Measurements from ENCODE around the gene TLDC2. TPM values are rescaled to one million over a fixed set of nuclear protein-coding genes. Genes with fewer than 3 reads are reported as not detected.
A peak's percentile ranks its signal among the peaks of the same experiment; 100 is the strongest.
"Not testable (repeated sequence)": the region's sequence is repeated elsewhere in the genome, so short reads cannot be mapped to it uniquely, and the experiment has no call there.

Gene TLDC2
- total and polyA plus RNA-seq, 4 experiments from 2014 or later = 0.52 TPM; not detected in 3

DNA sequence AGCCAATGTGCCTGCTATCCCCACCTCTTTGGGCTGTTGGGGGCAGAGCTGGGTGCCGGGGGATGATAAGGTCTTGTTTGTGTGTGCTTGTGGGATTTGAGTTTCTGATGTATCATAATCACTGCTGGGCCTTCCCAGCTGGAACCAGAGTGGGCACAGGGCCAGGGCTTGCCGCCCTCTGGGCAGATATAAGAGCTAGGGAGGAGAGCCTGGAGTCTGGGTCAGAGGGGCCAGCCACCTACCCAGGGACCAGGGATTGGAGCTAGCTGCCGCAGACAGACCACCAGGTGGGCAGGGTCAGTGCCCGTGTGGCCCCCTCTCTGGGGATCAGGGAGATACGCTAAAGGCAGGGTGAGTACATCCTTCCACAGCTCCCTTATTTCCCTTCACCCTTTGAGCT, 3.1 kb upstream of the TLDC2 start:
- no peak for DNase-seq
- no peaks in the 10 kb centered on the region for H3K9me3 Mint-ChIP-seq
- intact Hi-C loops (cut with micrococcal nuclease) = no loop called here
- no peaks in the 10 kb centered on the region for H3K27me3 Mint-ChIP-seq
- POLR2A ChIA-PET (ENCODE audit: partially characterized antibody) = no interaction called here
- H3K36me3 ChIP-seq (ENCODE audit: insufficient read depth, low read length) = no peaks in the 10 kb centered on the region
- H3K36me3 Mint-ChIP-seq = peaks cover 0 to 6% of the 10 kb centered on the region in 2 donors
- no peak overlapping the region for H3K4me3 Mint-ChIP-seq
- H3K4me1 Mint-ChIP-seq = no peaks in the 10 kb centered on the region
- H3K4me3 ChIP-seq (ENCODE audit: low read length in 2 of 2) = no peak overlapping the region
- CTCF ChIA-PET (ENCODE audit: partially characterized antibody) = no interaction called here
- H3K27ac Mint-ChIP-seq = no peak overlapping the region
- no peaks in the 10 kb centered on the region for H3K27me3 ChIP-seq (ENCODE audit: insufficient read depth, low read length)
- H3K9me3 ChIP-seq (ENCODE audit: control insufficient read depth in 1 of 2, low read length in 2 of 2) = no peaks in the 10 kb centered on the region
- no peaks in the 10 kb centered on the region for H3K4me1 ChIP-seq (ENCODE audit: insufficient read depth, low read length)
- no peak overlapping the region for H3K27ac ChIP-seq (ENCODE audit: low read depth, low read length)

DNA sequence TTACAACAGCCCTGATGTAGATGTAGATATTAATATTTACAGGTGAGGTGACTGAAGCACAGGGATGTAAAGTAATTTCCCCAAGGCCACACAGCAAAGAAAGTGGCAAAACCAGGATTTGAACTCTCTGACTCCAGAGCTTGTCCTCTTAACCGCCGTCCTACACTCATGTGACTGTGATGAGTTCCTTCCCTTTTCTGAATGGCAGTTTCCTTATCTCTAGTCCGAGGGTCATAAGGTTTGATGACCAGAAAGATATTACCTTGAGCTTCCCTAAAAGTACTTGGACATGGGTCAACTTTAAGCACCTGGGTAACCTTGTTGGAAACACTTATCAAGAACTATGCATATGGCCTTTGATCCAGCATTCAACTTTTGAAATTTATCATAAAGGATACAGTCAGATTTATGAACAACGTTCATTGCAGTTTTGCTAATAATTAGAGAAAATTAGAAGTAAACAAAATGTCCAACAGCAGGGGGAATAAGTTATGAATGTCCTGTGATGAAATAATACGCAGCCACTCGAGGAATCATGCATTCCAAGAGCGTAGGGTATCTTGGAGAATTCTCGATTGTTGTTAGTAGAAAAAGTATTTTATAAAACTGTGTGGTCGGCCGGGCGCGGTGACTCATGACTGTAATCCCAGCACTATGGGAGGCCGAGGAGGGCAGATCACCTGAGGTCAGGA, 2.3 kb upstream of the TLDC2 start:
- Mint-ChIP-seq H3K4me1 (no peaks in the 10 kb centered on the region), H3K36me3 (peaks cover 0 to 6% of the 10 kb centered on the region in 2 donors), H3K9me3 (no peaks in the 10 kb centered on the region), H3K27me3 (no peaks in the 10 kb centered on the region), H3K27ac (no peak overlapping the region), H3K4me3 (no peak overlapping the region)
- no peaks in the 10 kb centered on the region for H3K27me3 ChIP-seq (ENCODE audit: insufficient read depth, low read length)
- POLR2A ChIA-PET (ENCODE audit: partially characterized antibody) = no interaction called here
- DNase-seq = no peak
- H3K27ac ChIP-seq (ENCODE audit: low read depth, low read length) = no peak overlapping the region
- H3K4me1 ChIP-seq (ENCODE audit: insufficient read depth, low read length) = no peaks in the 10 kb centered on the region
- H3K4me3 ChIP-seq (ENCODE audit: low read length in 2 of 2) = no peak overlapping the region
- H3K9me3 ChIP-seq (ENCODE audit: control insufficient read depth in 1 of 2, low read length in 2 of 2) = no peaks in the 10 kb centered on the region
- H3K36me3 ChIP-seq (ENCODE audit: insufficient read depth, low read length) = no peaks in the 10 kb centered on the region
- intact Hi-C loops (cut with micrococcal nuclease) = no loop called here
- CTCF ChIA-PET (ENCODE audit: partially characterized antibody) = no interaction called here

DNA sequence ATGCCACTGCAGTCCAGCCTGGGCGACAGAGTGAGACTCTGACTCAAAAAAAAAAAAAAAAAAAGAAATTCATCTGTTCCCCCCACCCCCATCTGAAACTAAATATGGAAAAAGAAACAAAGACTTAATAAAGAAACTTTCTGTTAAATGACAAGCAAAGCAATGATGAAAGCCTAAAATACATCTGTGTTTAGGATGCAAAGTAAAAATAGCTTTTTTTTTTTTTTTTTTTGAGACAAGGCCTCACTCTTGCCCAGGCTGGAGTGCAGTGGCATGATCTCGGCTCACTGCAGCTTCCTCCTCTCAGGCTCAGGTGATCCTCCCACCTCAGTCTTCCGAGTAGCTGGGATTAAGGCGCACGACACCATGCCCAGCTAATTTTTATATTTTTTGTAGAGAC, 845 bp upstream of the TLDC2 start:
- DNase-seq; H3K4me1 ChIP-seq (ENCODE audit: insufficient read depth, low read length); H3K4me1 Mint-ChIP-seq; H3K9me3 ChIP-seq (ENCODE audit: control insufficient read depth in 1 of 2, low read length in 2 of 2); POLR2A ChIA-PET (ENCODE audit: partially characterized antibody); intact Hi-C loops (cut with micrococcal nuclease); H3K4me3 Mint-ChIP-seq; H3K36me3 ChIP-seq (ENCODE audit: insufficient read depth, low read length); CTCF ChIA-PET (ENCODE audit: partially characterized antibody); H3K4me3 ChIP-seq (ENCODE audit: low read length in 2 of 2); H3K27ac Mint-ChIP-seq; H3K27ac ChIP-seq (ENCODE audit: low read depth, low read length); H3K9me3 Mint-ChIP-seq; H3K27me3 ChIP-seq (ENCODE audit: insufficient read depth, low read length); H3K27me3 Mint-ChIP-seq; H3K36me3 Mint-ChIP-seq: not testable (repeated sequence)

DNA sequence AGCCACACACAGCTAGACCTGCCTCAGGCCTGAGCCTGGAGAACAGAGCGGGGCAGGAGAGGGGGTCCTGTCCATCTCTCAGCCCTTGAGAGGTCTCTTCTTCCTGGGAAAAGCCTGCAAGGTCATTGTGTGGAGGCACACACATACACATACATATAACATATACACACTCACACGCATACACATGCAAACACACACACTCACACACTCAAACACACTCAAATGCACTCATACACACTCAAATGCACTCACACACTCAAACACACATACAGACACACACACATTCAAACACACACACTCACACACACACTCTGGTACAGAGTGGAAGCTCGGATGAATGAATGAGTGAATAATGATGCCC, 515 bp downstream of the TLDC2 start:
- H3K36me3 Mint-ChIP-seq = peaks cover 0 to 6% of the 10 kb centered on the region in 2 donors
- intact Hi-C loops (cut with micrococcal nuclease) = no loop called here
- no peaks in the 10 kb centered on the region for H3K9me3 ChIP-seq (ENCODE audit: control insufficient read depth in 1 of 2, low read length in 2 of 2)
- no peak overlapping the region for H3K27ac Mint-ChIP-seq
- no peaks in the 10 kb centered on the region for H3K9me3 Mint-ChIP-seq
- H3K4me1 ChIP-seq (ENCODE audit: insufficient read depth, low read length) = no peaks in the 10 kb centered on the region
- ChIA-PET CTCF (ENCODE audit: partially characterized antibody) (no interaction called here), POLR2A (ENCODE audit: partially characterized antibody) (interaction anchor here (0.5 to 0.7 kb wide), 2 partner anchors 281 to 424 kb away, joined by 3 to 4 read pairs; no protein-coding TSS in a partner anchor)
- no peaks in the 10 kb centered on the region for H3K4me1 Mint-ChIP-seq
- no peaks in the 10 kb centered on the region for H3K36me3 ChIP-seq (ENCODE audit: insufficient read depth, low read length)
- no peak overlapping the region for H3K4me3 ChIP-seq (ENCODE audit: low read length in 2 of 2)
- DNase-seq = no peak
- H3K27me3 ChIP-seq (ENCODE audit: insufficient read depth, low read length) = no peaks in the 10 kb centered on the region
- no peak overlapping the region for H3K27ac ChIP-seq (ENCODE audit: low read depth, low read length)
- no peaks in the 10 kb centered on the region for H3K27me3 Mint-ChIP-seq
- H3K4me3 Mint-ChIP-seq = no peak overlapping the region

DNA sequence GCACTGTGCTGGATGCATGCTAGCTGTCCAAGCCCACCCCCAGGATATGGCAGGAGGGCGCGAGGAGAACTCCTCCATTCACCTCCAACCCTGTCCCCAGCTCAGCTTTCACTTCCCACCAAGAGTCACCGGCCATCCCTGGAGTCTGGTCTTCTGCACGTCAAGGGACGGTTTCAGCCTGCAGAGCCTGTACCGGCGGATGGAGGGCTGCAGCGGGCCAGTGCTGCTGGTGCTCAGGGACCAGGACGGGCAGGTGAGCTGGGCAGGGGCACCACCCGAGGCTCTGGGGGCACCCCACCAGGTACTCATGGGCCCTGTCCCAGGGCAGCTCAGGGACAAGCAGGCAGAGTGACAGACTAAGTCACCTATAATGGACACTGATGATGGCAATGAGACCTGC, 3.0 kb downstream of the TLDC2 start:
- intact Hi-C loops (cut with micrococcal nuclease) = no loop called here
- no peak overlapping the region for H3K4me3 Mint-ChIP-seq
- peaks cover 2 to 6% of the 10 kb centered on the region in 2 donors for H3K36me3 Mint-ChIP-seq
- no peaks in the 10 kb centered on the region for H3K27me3 ChIP-seq (ENCODE audit: insufficient read depth, low read length)
- ChIA-PET CTCF (ENCODE audit: partially characterized antibody) (no interaction called here), POLR2A (ENCODE audit: partially characterized antibody) (interaction anchor here (1.0 kb wide), 1 partner anchor 7 kb away, joined by 3 read pairs; no protein-coding TSS in a partner anchor)
- no peak overlapping the region for H3K27ac ChIP-seq (ENCODE audit: low read depth, low read length)
- peaks cover 0 to 2% (median 0%) of the 10 kb centered on the region in 8 donors for H3K9me3 Mint-ChIP-seq
- no peak overlapping the region for H3K4me3 ChIP-seq (ENCODE audit: low read length in 2 of 2)
- H3K9me3 ChIP-seq (ENCODE audit: control insufficient read depth in 1 of 2, low read length in 2 of 2) = no peaks in the 10 kb centered on the region
- H3K4me1 ChIP-seq (ENCODE audit: insufficient read depth, low read length) = no peaks in the 10 kb centered on the region
- H3K27ac Mint-ChIP-seq = no peak overlapping the region
- DNase-seq = no peak
- peaks cover 0 to 4% (median 1%) of the 10 kb centered on the region in 4 donors for H3K4me1 Mint-ChIP-seq
- no peaks in the 10 kb centered on the region for H3K36me3 ChIP-seq (ENCODE audit: insufficient read depth, low read length)
- no peaks in the 10 kb centered on the region for H3K27me3 Mint-ChIP-seq

DNA sequence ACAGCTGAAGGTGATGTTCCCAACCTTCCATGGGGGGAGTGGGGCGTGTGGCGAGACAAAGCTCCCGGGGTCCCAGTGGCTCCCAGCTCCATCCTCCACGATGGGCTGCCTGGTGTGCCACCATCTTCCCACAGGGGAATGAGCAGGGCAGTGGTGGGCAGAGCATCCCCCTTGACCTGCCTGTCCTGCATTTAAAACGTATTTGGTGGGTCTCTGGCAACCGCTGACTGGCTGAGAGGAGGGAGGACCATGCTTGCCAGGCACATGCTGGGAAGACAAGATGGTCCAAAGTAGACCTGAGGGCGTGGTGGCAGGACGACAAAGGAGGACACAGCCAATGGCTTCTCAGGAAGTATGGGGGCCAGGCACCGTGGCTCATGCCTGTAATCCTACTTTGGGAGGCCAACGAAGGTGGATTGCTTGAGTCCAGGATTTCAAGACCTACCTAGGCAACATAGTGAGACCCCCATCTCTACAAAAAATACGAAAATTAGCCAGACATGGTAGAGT, 4.9 kb downstream of the TLDC2 start:
- Histone ChIP-seq H3K9me3 (ENCODE audit: control insufficient read depth in 1 of 2, low read length in 2 of 2) (no peaks in the 10 kb centered on the region), H3K27me3 (ENCODE audit: insufficient read depth, low read length) (no peaks in the 10 kb centered on the region), H3K4me3 (ENCODE audit: low read length in 2 of 2) (no peak overlapping the region), H3K4me1 (ENCODE audit: insufficient read depth, low read length) (no peaks in the 10 kb centered on the region), H3K36me3 (ENCODE audit: insufficient read depth, low read length) (no peaks in the 10 kb centered on the region), H3K27ac (ENCODE audit: low read depth, low read length) (no peak overlapping the region)
- DNase-seq = no peak
- peak overlapping the region in 1 of 8 donors; percentile 63 for H3K4me3 Mint-ChIP-seq
- intact Hi-C loops (cut with micrococcal nuclease) = loop anchor here (10.0 kb wide), 1 partner anchor 106 kb away; the partner anchor contains the start of gene DSN1
- peaks cover 0 to 4% (median 2%) of the 10 kb centered on the region in 4 donors for H3K4me1 Mint-ChIP-seq
- no peaks in the 10 kb centered on the region for H3K27me3 Mint-ChIP-seq
- CTCF ChIA-PET (ENCODE audit: partially characterized antibody) = no interaction called here
- H3K27ac Mint-ChIP-seq = no peak overlapping the region
- peaks cover 0 to 3% (median 0%) of the 10 kb centered on the region in 8 donors for H3K9me3 Mint-ChIP-seq
- POLR2A ChIA-PET (ENCODE audit: partially characterized antibody) = no interaction called here
- peaks cover 2 to 6% of the 10 kb centered on the region in 2 donors for H3K36me3 Mint-ChIP-seq

DNA sequence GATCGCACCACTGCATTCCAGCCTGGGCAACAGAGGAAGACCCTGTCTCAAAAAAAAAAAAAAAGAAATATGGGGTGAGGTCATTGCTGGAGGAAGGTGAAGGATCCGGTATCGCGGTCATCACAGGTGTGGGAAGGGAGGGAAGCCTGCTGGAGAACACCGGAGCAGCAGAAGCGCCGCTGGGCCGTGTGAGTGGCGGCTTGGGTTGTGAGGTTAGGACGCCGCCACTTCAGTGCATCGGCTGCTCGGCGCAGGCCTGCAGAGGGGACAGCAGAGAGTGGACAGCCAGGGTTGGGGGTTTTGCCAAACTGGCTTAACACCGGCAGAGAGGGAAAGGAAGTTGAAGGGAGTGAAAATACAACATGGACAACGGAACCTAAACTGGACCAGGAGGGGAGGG, 5.4 kb downstream of the TLDC2 start:
- ChIA-PET CTCF (ENCODE audit: partially characterized antibody) (interaction anchor here (0.9 kb wide), 1 partner anchor 73 kb away, joined by 3 read pairs; no protein-coding TSS in a partner anchor), POLR2A (ENCODE audit: partially characterized antibody) (no interaction called here)
- Mint-ChIP-seq H3K4me3 (no peak overlapping the region), H3K36me3 (peaks cover 2 to 6% of the 10 kb centered on the region in 2 donors), H3K9me3 (peaks cover 0 to 5% (median 0%) of the 10 kb centered on the region in 8 donors), H3K27ac (no peak overlapping the region), H3K27me3 (no peaks in the 10 kb centered on the region), H3K4me1 (peaks cover 0 to 6% (median 2%) of the 10 kb centered on the region in 4 donors)
- Histone ChIP-seq H3K4me1 (ENCODE audit: insufficient read depth, low read length) (no peaks in the 10 kb centered on the region), H3K4me3 (ENCODE audit: low read length in 2 of 2) (no peak overlapping the region), H3K9me3 (ENCODE audit: control insufficient read depth in 1 of 2, low read length in 2 of 2) (no peaks in the 10 kb centered on the region), H3K36me3 (ENCODE audit: insufficient read depth, low read length) (no peaks in the 10 kb centered on the region), H3K27me3 (ENCODE audit: insufficient read depth, low read length) (no peaks in the 10 kb centered on the region), H3K27ac (ENCODE audit: low read depth, low read length) (no peak overlapping the region)
- no peak for DNase-seq
- intact Hi-C loops (cut with micrococcal nuclease) = loop anchor here (10.0 kb wide), 1 partner anchor 107 kb away; the partner anchor contains the start of gene DSN1

All from CD4-positive, alpha-beta memory T cell (primary cell).